GM23338 (cell line): Measurements from ENCODE around the gene TMED10.

Experiments
- CREB1 ChIP-seq: fragments of 250-450 bp; sonication (Bioruptor Pico); IDR thresholded peaks from 2 replicates; pipeline ENCODE4 v1.5.0; 2020; ENCODE audit warnings: low read depth, mild to moderate bottlenecking, moderate library complexity
- EZH2 ChIP-seq: fragments of 200-600 bp; sonication (generic); IDR thresholded peaks from one replicate; pipeline ENCODE4 v1.8.0; 2017; ENCODE audit warnings: antibody characterized with exemption, mild to moderate bottlenecking, low read depth; ENCODE audit not compliant: unreplicated experiment
- EZH2phosphoT487 ChIP-seq: fragments of 200-600 bp; sonication (generic); IDR thresholded peaks from one replicate; pipeline ENCODE4 v1.8.1; 2018; ENCODE audit warnings: antibody characterized with exemption; ENCODE audit not compliant: unreplicated experiment
- JUNB ChIP-seq: IDR thresholded peaks from one replicate; pipeline ENCODE4 v1.6.1; 2016; ENCODE audit warnings: antibody characterized with exemption; ENCODE audit not compliant: unreplicated experiment
- NANOG ChIP-seq: IDR thresholded peaks from 2 replicates; pipeline ENCODE4 v1.6.1; 2016; ENCODE audit warnings: antibody characterized with exemption, borderline replicate concordance
- POLR2AphosphoS5 ChIP-seq: IDR thresholded peaks from 2 replicates; pipeline ENCODE4 v1.6.1; 2016; ENCODE audit warnings: antibody characterized with exemption, low read depth
- REST ChIP-seq: IDR thresholded peaks from one replicate; pipeline ENCODE4 v1.6.1; 2018; ENCODE audit warnings: antibody characterized with exemption; ENCODE audit not compliant: unreplicated experiment
- ZNF114 ChIP-seq: fragments of 250-450 bp; sonication (Bioruptor Pico); IDR thresholded peaks from 2 replicates; pipeline ENCODE4 v1.5.0; 2020; ENCODE audit warnings: mild to moderate bottlenecking, moderate library complexity
- ZNF331 ChIP-seq: fragments of 250-450 bp; sonication (Bioruptor Pico); IDR thresholded peaks from 2 replicates; pipeline ENCODE4 v1.5.0; 2020; ENCODE audit warnings: low read depth, mild to moderate bottlenecking, moderate library complexity
- TF ChIP-seq, protein P1 (sequence below), 2 experiments: fragments of 200-600 bp in 1 of 2; sonication (generic) in 1 of 2; conservative IDR thresholded peaks; 2 replicates each; pipeline versions ENCODE4 v1.5.1 to v1.6.1; 2016 to 2017; ENCODE audit warnings: antibody characterized with exemption in 2 of 2, low read depth in 2 of 2, mild to moderate bottlenecking in 2 of 2, moderate library complexity in 1 of 2
- TF ChIP-seq, protein P2 (sequence below): IDR thresholded peaks from 2 replicates; pipeline ENCODE4 v1.6.1; 2016; ENCODE audit warnings: antibody characterized with exemption

- no peak for TF ChIP-seq EZH2phosphoT487
- no peak for TF ChIP-seq POLR2AphosphoS5
- no peak for TF ChIP-seq EZH2
- TF ChIP-seq, protein P1, sequence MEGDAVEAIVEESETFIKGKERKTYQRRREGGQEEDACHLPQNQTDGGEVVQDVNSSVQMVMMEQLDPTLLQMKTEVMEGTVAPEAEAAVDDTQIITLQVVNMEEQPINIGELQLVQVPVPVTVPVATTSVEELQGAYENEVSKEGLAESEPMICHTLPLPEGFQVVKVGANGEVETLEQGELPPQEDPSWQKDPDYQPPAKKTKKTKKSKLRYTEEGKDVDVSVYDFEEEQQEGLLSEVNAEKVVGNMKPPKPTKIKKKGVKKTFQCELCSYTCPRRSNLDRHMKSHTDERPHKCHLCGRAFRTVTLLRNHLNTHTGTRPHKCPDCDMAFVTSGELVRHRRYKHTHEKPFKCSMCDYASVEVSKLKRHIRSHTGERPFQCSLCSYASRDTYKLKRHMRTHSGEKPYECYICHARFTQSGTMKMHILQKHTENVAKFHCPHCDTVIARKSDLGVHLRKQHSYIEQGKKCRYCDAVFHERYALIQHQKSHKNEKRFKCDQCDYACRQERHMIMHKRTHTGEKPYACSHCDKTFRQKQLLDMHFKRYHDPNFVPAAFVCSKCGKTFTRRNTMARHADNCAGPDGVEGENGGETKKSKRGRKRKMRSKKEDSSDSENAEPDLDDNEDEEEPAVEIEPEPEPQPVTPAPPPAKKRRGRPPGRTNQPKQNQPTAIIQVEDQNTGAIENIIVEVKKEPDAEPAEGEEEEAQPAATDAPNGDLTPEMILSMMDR (conservative IDR thresholded peaks at IDR 0.05; ENCODE audit: low read depth in 2 of 2): no peak
- no peak for TF ChIP-seq REST
- TF ChIP-seq ZNF331 (CRISPR knock-in tag): no peak
- TF ChIP-seq, protein P2, sequence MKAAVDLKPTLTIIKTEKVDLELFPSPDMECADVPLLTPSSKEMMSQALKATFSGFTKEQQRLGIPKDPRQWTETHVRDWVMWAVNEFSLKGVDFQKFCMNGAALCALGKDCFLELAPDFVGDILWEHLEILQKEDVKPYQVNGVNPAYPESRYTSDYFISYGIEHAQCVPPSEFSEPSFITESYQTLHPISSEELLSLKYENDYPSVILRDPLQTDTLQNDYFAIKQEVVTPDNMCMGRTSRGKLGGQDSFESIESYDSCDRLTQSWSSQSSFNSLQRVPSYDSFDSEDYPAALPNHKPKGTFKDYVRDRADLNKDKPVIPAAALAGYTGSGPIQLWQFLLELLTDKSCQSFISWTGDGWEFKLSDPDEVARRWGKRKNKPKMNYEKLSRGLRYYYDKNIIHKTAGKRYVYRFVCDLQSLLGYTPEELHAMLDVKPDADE: no peak
- no peak for TF ChIP-seq CREB1
- TF ChIP-seq NANOG: no peak
- TF ChIP-seq ZNF114: no peak
- TF ChIP-seq JUNB: no peak
Observed at GRCh38 chr14:75123991-75124390, 52.4 kb downstream of the TMED10 start.
